Cardiac fibroblast (primary cell): Measurements from ENCODE around the gene CXCL9.
A peak's percentile ranks its signal among the peaks of the same experiment; 100 is the strongest.

ENCODE experiments used
- DNase-seq, 2 donors: peaks; one replicate each; pipeline versions ENCODE4 v3.0.0 to v3.0.0-alpha.2; 2010; ENCODE audit warnings: low read depth in 2 of 2
- H3K4me3 ChIP-seq, 2 donors: replicated peaks in 1 of 2; 1 replicate in 1 of 2; 2 replicates in 1 of 2; pipeline ENCODE4 v1.5.1; 2011; ENCODE audit warnings: low read depth in 2 of 2, low read length in 2 of 2, mild to moderate bottlenecking in 2 of 2, moderate library complexity in 1 of 2
- CTCF ChIP-seq: IDR thresholded peaks from one replicate; pipeline ENCODE4 v1.5.1; 2011; ENCODE audit warnings: low read depth, mild to moderate bottlenecking, low read length, inconsistent platforms

CXCL9 gene

GRCh38 chr4:76036855-76037254 is 29.5 kb upstream of the CXCL9 start:
- no peak for DNase-seq
- TF ChIP-seq CTCF = no peak

GRCh38 chr4:76035799-76036380 is 28.6 kb upstream of the CXCL9 start, which contains the start of gene CXCL11:
Gene CXCL11, minus strand, starts transcription at chr4:76036070. Its CDS starts 83 bp downstream, at chr4:76035987.
- no peak within 1 kb of the TSS for H3K4me3 ChIP-seq
- DNase-seq = peak in 1 of 2 donors; percentile 11
- TF ChIP-seq CTCF = no peak

More at GRCh38 chr4:76036855-76037254, 29.5 kb upstream of the CXCL9 start:
- no peak overlapping the region for H3K4me3 ChIP-seq

- no peak for DNase-seq
- no peak overlapping the region for H3K4me3 ChIP-seq
- TF ChIP-seq CTCF = no peak
Measured at GRCh38 chr4:76035141-76035540, 27.8 kb upstream of the CXCL9 start.

- no peak overlapping the region for H3K4me3 ChIP-seq
- no peak for DNase-seq
- no peak for TF ChIP-seq CTCF
Measured at GRCh38 chr4:76029300-76029699, 22.0 kb upstream of the CXCL9 start.

GRCh38 chr4:76028350-76028765 is 21.0 kb upstream of the CXCL9 start:
- peak overlapping the region in 1 of 2 donors; percentile 18 for H3K4me3 ChIP-seq
- DNase-seq = peak; percentile 32 to 41
- no peak for TF ChIP-seq CTCF

GRCh38 chr4:76024065-76024464 is 16.8 kb upstream of the CXCL9 start:
- no peak overlapping the region for H3K4me3 ChIP-seq
- no peak for DNase-seq
- no peak for TF ChIP-seq CTCF

GRCh38 chr4:76023389-76023788 is 16.1 kb upstream of the CXCL9 start, which contains the start of gene CXCL10:
Gene CXCL10, minus strand, starts transcription at chr4:76023497. Its CDS starts 66 bp downstream, at chr4:76023431.
- TF ChIP-seq CTCF = no peak
- H3K4me3 ChIP-seq = no peak within 1 kb of the TSS
- peak in 1 of 2 donors; percentile 49 for DNase-seq
